Keratinocyte (primary cell): ENCODE measurements around the gene ANKRD42.

Experiments
- CTCF ChIP-seq, 3 experiments: IDR thresholded peaks in 1 of 3; conservative IDR thresholded peaks in 1 of 3; optimal IDR thresholded peaks in 1 of 3; 2 replicates in 2 of 3; 3 replicates in 1 of 3; pipeline versions ENCODE3 to v1.5.1; 2011; ENCODE audit warnings: low read length in 3 of 3, mild to moderate bottlenecking in 3 of 3, moderate library complexity in 2 of 3, control low read depth in 1 of 3, inconsistent platforms in 1 of 3; ENCODE audit not compliant: insufficient read depth in 2 of 3; ENCODE audit errors: extremely low read depth in 1 of 3
- EZH2 ChIP-seq: IDR thresholded peaks from one replicate; pipeline ENCODE4 v1.6.1; 2012; ENCODE audit warnings: inconsistent platforms, mild to moderate bottlenecking, low read length, moderate library complexity

- TF ChIP-seq CTCF (optimal IDR thresholded peaks at IDR 0.05 in 1 of 3, IDR thresholded peaks at IDR 0.05 in 1 of 3, conservative IDR thresholded peaks at IDR 0.05 in 1 of 3; ENCODE audit: extremely low read depth in 1 of 3, insufficient read depth in 2 of 3, low read length in 3 of 3) (no peak), EZH2 (no peak)
These were observed 7.7 kb upstream of the ANKRD42 start for GRCh38 chr11:83185767-83186166.
